MG63 (cell line): ENCODE measurements around the gene PPM1N. TPM values are rescaled to one million over a fixed set of nuclear protein-coding genes. Genes with fewer than 3 reads are reported as not detected.

Experiments
- DNase-seq: peaks from one replicate; pipeline ENCODE4 v3.0.0-alpha.2; 2020
- H3K27me3 ChIP-seq: fragments of 250-450 bp; sonication (Bioruptor Pico); 2 replicates; pipeline ENCODE4 v1.5.1; 2020; ENCODE audit warnings: mild to moderate bottlenecking, moderate library complexity
- H3K36me3 ChIP-seq: fragments of 250-450 bp; sonication (Bioruptor Pico); 2 replicates; pipeline ENCODE4 v1.5.1; 2020; ENCODE audit warnings: mild to moderate bottlenecking, moderate library complexity
- H3K4me3 ChIP-seq: fragments of 250-450 bp; sonication (Bioruptor Pico); 2 replicates; pipeline ENCODE4 v1.5.1; 2020; ENCODE audit warnings: mild to moderate bottlenecking, moderate library complexity
- H3K9me3 ChIP-seq: fragments of 250-450 bp; sonication (Bioruptor Pico); 2 replicates; pipeline ENCODE4 v1.5.1; 2020; ENCODE audit warnings: mild to moderate bottlenecking, moderate library complexity
- total RNA-seq: library from RNA; depleted of rRNA; stranded (reverse); fragments of >200 nt; shearing (Covaris generic); gene quantifications from 2 replicates; pipeline ENCODE4 v1.2.3, GENCODE V29; 2014; ENCODE audit warnings: low replicate concordance

Gene PPM1N
- total RNA-seq, 1 experiment from 2014 or later: 6.6 TPM

GRCh38 chr19:45468803-45469131 is 29.5 kb upstream of the PPM1N start:
- peak overlapping the region; percentile 77 for H3K4me3 ChIP-seq
- no peaks in the 10 kb centered on the region for H3K36me3 ChIP-seq
- no peaks in the 10 kb centered on the region for H3K27me3 ChIP-seq
- no peaks in the 10 kb centered on the region for H3K9me3 ChIP-seq
- no peak for DNase-seq

- Histone ChIP-seq H3K27me3 (no peaks in the 10 kb centered on the region), H3K9me3 (no peaks in the 10 kb centered on the region), H3K4me3 (peak overlapping the region; percentile 77), H3K36me3 (no peaks in the 10 kb centered on the region)
- peak; percentile 95 for DNase-seq
Measured at GRCh38 chr19:45469132-45469944, 28.9 kb upstream of the PPM1N start.

GRCh38 chr19:45469945-45470761 is 28.1 kb upstream of the PPM1N start:
- Histone ChIP-seq H3K4me3 (peak overlapping the region; percentile 77), H3K27me3 (no peaks in the 10 kb centered on the region), H3K36me3 (no peaks in the 10 kb centered on the region), H3K9me3 (no peaks in the 10 kb centered on the region)
- peak; percentile 62 for DNase-seq

- Histone ChIP-seq H3K36me3 (no peaks in the 10 kb centered on the region), H3K9me3 (no peaks in the 10 kb centered on the region), H3K4me3 (no peak overlapping the region), H3K27me3 (no peaks in the 10 kb centered on the region)
- DNase-seq: no peak
Measured at GRCh38 chr19:45470762-45471081, 27.5 kb upstream of the PPM1N start.

GRCh38 chr19:45471111-45471930 is 26.9 kb upstream of the PPM1N start:
- Histone ChIP-seq H3K9me3 (no peaks in the 10 kb centered on the region), H3K27me3 (no peaks in the 10 kb centered on the region), H3K36me3 (no peaks in the 10 kb centered on the region), H3K4me3 (no peak overlapping the region)
- no peak for DNase-seq

- no peak for DNase-seq
- H3K9me3 ChIP-seq: no peaks in the 10 kb centered on the region
- no peak overlapping the region for H3K4me3 ChIP-seq
- no peaks in the 10 kb centered on the region for H3K36me3 ChIP-seq
- no peaks in the 10 kb centered on the region for H3K27me3 ChIP-seq
Measured at GRCh38 chr19:45471931-45472562, 26.2 kb upstream of the PPM1N start.

- H3K27me3 ChIP-seq: no peaks in the 10 kb centered on the region
- H3K4me3 ChIP-seq: no peak overlapping the region
- no peaks in the 10 kb centered on the region for H3K36me3 ChIP-seq
- DNase-seq: no peak
- no peaks in the 10 kb centered on the region for H3K9me3 ChIP-seq
Measured at GRCh38 chr19:45472563-45473366, 25.5 kb upstream of the PPM1N start.

- DNase-seq: no peak
- no peak overlapping the region for H3K4me3 ChIP-seq
Measured at GRCh38 chr19:45473367-45473681, 24.9 kb upstream of the PPM1N start.

GRCh38 chr19:45473682-45474605 is 24.3 kb upstream of the PPM1N start:
- H3K27me3 ChIP-seq: no peaks in the 10 kb centered on the region
- no peaks in the 10 kb centered on the region for H3K36me3 ChIP-seq
- H3K9me3 ChIP-seq: no peaks in the 10 kb centered on the region
- no peak for DNase-seq
- no peak overlapping the region for H3K4me3 ChIP-seq

More at GRCh38 chr19:45473367-45473681, 24.9 kb upstream of the PPM1N start:
- Histone ChIP-seq H3K27me3 (no peaks in the 10 kb centered on the region), H3K9me3 (no peaks in the 10 kb centered on the region), H3K36me3 (no peaks in the 10 kb centered on the region)

- Histone ChIP-seq H3K27me3 (no peaks in the 10 kb centered on the region), H3K4me3 (no peak overlapping the region), H3K36me3 (no peaks in the 10 kb centered on the region), H3K9me3 (no peaks in the 10 kb centered on the region)
- no peak for DNase-seq
Measured at GRCh38 chr19:45474606-45475521, 23.4 kb upstream of the PPM1N start.

- no peak for DNase-seq
- H3K4me3 ChIP-seq: no peak overlapping the region
- no peaks in the 10 kb centered on the region for H3K36me3 ChIP-seq
- no peaks in the 10 kb centered on the region for H3K9me3 ChIP-seq
- no peaks in the 10 kb centered on the region for H3K27me3 ChIP-seq
Measured at GRCh38 chr19:45475537-45476291, 22.5 kb upstream of the PPM1N start.

- H3K27me3 ChIP-seq: no peaks in the 10 kb centered on the region
- no peak for DNase-seq
- H3K9me3 ChIP-seq: no peaks in the 10 kb centered on the region
- no peaks in the 10 kb centered on the region for H3K36me3 ChIP-seq
- no peak overlapping the region for H3K4me3 ChIP-seq
Measured at GRCh38 chr19:45476304-45476703, 21.9 kb upstream of the PPM1N start.

GRCh38 chr19:45477186-45477585 is 21.1 kb upstream of the PPM1N start:
- H3K36me3 ChIP-seq: no peaks in the 10 kb centered on the region
- no peak for DNase-seq
- H3K9me3 ChIP-seq: no peaks in the 10 kb centered on the region
- no peaks in the 10 kb centered on the region for H3K27me3 ChIP-seq
- no peak overlapping the region for H3K4me3 ChIP-seq
